Adrenal gland (tissue), 12 donors: ENCODE results near the gene MAGI2. TPM values are rescaled to one million over a fixed set of nuclear protein-coding genes. Genes with fewer than 3 reads are reported as not detected.

Experiments
- DNase-seq, 7 donors: peaks; one replicate each; pipeline ENCODE4 v3.0.0-alpha.2; 2019 to 2020
- H3K27ac ChIP-seq, 5 donors: fragments of 200-600 bp; sonication (generic) in 4 of 5; 1 replicate in 3 of 5; 2 replicates in 2 of 5; pipeline versions ENCODE4 v1.5.1 to v1.8.0; 2016 to 2020; ENCODE audit warnings: mild to moderate bottlenecking in 1 of 5
- H3K27me3 ChIP-seq: fragments of 200-600 bp; 2 replicates; pipeline ENCODE4 v1.8.0; 2021
- H3K36me3 ChIP-seq, 2 donors: fragments of 200-600 bp; replicated peaks in 1 of 2; 1 replicate in 1 of 2; 2 replicates in 1 of 2; pipeline versions ENCODE4 v1.5.1 to v1.8.0; 2018 to 2022
- H3K4me1 ChIP-seq, 2 donors: fragments of 200-600 bp; replicated peaks in 1 of 2; 1 replicate in 1 of 2; 2 replicates in 1 of 2; pipeline versions ENCODE4 v1.5.1 to v1.8.0; 2018 to 2021
- H3K4me3 ChIP-seq, 4 donors: fragments of 200-600 bp; sonication (generic) in 3 of 4; one replicate each; pipeline ENCODE4 v1.5.1; 2016 to 2018
- H3K9me3 ChIP-seq, 3 donors: fragments of 200-600 bp; sonication (generic) in 1 of 3; replicated peaks in 1 of 3; 1 replicate in 2 of 3; 2 replicates in 1 of 3; pipeline versions ENCODE4 v1.5.1 to v1.8.0; 2016 to 2021
- POLR2A ChIP-seq, 2 donors: fragments of 450-650 bp; IDR thresholded peaks; one replicate each; pipeline ENCODE4 v1.6.1; 2017; ENCODE audit warnings: antibody characterized with exemption in 2 of 2, mild to moderate bottlenecking in 2 of 2, moderate library complexity in 1 of 2
- WGBS, 4 donors: extraction: QIAGEN DNeasy Blood & Tissue Kit in 2 of 4; methylation state at CpG; one replicate each; pipeline versions ENCODE4 v1.1.5 to v1.1.7; 2013 to 2017; 5-methylcytosine and 5-hydroxymethylcytosine counted together
- intact Hi-C, 2 donors: fragments of 100-400 bp; cut with DNase I; formaldehyde crosslinking; loops; one replicate each; pipeline versions ENCODE4 v1.14.1 to v1.15.0; 2022 to 2023
- polyA plus RNA-seq, 3 donors: library from polyadenylated mRNA; stranded (reverse); fragments of 200-250 nt in 2 of 3; fragments of 350-450 nt in 1 of 3; fragmentation: Illumina TruSeq in 1 of 3; extraction: RNeasy Lipid Tissue Mini Kit (QIAGEN cat#74804) in 1 of 3; gene quantifications; one replicate each; pipeline ENCODE4 v1.2.3, GENCODE V29; 2013 to 2014
- total RNA-seq, 9 donors: library from RNA; depleted of rRNA in 4 of 9; stranded (reverse); fragments of >200 nt in 4 of 9; fragments of 120-200 nt in 1 of 9; fragmentation: NEBNext Ultra II Directional in 1 of 9; extraction: Animal tissue kit (Norgen Biotek cat#: 25700) in 1 of 9; gene quantifications; one replicate each; pipeline versions ENCODE4 v1.1.0 to v1.2.4, GENCODE V29; 2013 to 2023
- TF ChIP-seq, protein P1 (sequence below), 6 experiments: fragments of 450-650 bp in 4 of 6; fragments of 200-600 bp in 2 of 6; sonication (generic) in 1 of 6; IDR thresholded peaks; 1 replicate in 5 of 6; 2 replicates in 1 of 6; pipeline versions ENCODE4 v1.5.1 to v1.8.0; 2016 to 2021; ENCODE audit warnings: antibody characterized with exemption in 6 of 6, mild to moderate bottlenecking in 2 of 6, moderate library complexity in 1 of 6
- donor health status: healthy with polysubstance abuse.
- donor health status: Bipolar disorder and iron deficiency.
- donor health status: DM: yes; HTN: yes; CAD: no.
- donor health status: DM: no; HTN: no; CAD: no.
- donor health status: DM: no; HTN: no; CAD: no.
- donor health status: DM: yes; HTN: yes; CAD: no.

The MAGI2 gene
- total and polyA plus RNA-seq, 12 donors: 3.2 to 37.1 (median 17.1) TPM

DNA sequence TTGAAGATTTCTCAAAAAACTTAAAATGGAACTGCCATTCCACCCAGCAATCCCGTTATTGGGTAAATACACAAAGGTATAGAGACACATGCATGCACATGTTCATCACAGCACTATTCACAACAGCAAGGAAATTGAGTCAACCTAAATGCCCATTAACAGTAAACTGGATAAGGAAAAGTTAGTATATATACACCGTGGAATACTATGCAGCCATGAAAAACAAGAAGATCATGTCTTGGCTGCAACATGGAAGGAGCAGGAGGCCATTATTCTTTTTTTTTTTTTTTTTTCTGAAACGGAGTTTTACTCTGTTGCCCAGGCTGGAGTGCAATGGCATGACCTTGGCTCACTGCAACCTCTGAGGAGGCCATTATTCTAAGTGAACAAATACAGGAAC, 749.0 kb downstream of the MAGI2 start:
- no peaks in the 10 kb centered on the region for H3K9me3 ChIP-seq
- H3K27me3 ChIP-seq: no peaks in the 10 kb centered on the region
- TF ChIP-seq POLR2A (IDR thresholded peaks at IDR 0.05): no peak
- TF ChIP-seq, protein P1, sequence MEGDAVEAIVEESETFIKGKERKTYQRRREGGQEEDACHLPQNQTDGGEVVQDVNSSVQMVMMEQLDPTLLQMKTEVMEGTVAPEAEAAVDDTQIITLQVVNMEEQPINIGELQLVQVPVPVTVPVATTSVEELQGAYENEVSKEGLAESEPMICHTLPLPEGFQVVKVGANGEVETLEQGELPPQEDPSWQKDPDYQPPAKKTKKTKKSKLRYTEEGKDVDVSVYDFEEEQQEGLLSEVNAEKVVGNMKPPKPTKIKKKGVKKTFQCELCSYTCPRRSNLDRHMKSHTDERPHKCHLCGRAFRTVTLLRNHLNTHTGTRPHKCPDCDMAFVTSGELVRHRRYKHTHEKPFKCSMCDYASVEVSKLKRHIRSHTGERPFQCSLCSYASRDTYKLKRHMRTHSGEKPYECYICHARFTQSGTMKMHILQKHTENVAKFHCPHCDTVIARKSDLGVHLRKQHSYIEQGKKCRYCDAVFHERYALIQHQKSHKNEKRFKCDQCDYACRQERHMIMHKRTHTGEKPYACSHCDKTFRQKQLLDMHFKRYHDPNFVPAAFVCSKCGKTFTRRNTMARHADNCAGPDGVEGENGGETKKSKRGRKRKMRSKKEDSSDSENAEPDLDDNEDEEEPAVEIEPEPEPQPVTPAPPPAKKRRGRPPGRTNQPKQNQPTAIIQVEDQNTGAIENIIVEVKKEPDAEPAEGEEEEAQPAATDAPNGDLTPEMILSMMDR (IDR thresholded peaks at IDR 0.05): no peak
- no peaks in the 10 kb centered on the region for H3K4me1 ChIP-seq
- 75 to 84% (median 80%) methylated on average over 3 of the region's 3 CpGs for WGBS, 4 donors
- no peak overlapping the region for H3K27ac ChIP-seq
- no peaks in the 10 kb centered on the region for H3K36me3 ChIP-seq
- DNase-seq: no peak
- intact Hi-C loops: no loop called here
- H3K4me3 ChIP-seq: no peak overlapping the region

DNA sequence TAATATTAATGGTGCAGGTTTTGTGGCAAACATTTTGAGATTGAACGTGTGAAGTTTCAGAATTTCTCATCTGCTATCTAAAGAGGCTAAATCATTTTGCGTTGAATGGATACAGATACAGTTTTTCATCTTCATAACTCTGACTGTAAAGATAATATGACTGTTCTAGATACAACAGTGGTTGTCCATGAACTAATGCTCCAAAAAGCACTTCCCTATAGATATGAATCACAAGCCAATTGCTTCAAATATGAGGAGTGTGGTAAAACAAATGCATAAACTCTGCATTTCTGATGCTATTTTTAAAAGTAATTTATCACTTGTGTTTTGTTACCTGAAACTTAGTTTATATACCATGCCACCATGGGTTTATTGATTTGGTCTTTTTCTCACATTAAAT, 750.1 kb downstream of the MAGI2 start:
- Histone ChIP-seq H3K4me3 (no peak overlapping the region), H3K27me3 (no peaks in the 10 kb centered on the region), H3K9me3 (no peaks in the 10 kb centered on the region), H3K4me1 (no peaks in the 10 kb centered on the region), H3K36me3 (no peaks in the 10 kb centered on the region), H3K27ac (no peak overlapping the region)
- DNase-seq: no peak
- TF ChIP-seq POLR2A (IDR thresholded peaks at IDR 0.05): no peak
- TF ChIP-seq, protein P1 (IDR thresholded peaks at IDR 0.05): no peak
- intact Hi-C loops: no loop called here
- WGBS, 4 donors: 75 to 83% (median 79%) methylated on average over 2 of the region's 2 CpGs

DNA sequence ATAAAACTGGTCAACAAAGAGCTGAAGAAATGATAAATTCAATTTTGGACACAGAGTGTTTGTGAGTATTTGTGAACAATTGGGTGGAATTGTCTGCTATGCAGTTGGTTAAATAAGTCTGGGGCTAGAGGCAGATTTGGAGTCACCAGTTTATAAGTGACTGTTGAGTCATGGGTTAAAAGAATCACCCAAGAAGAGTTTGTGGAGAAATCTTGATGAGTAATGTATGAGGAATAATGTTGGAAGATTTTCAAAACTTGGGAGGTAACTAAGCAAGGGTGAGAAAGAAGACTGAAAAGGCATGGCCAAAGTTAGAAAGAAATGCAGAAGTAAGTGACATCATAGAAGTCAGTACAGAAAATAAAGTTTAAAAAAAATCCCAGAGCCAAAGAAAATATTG, 750.7 kb downstream of the MAGI2 start:
- Histone ChIP-seq H3K27ac (no peak overlapping the region), H3K36me3 (no peaks in the 10 kb centered on the region), H3K27me3 (no peaks in the 10 kb centered on the region), H3K4me3 (no peak overlapping the region), H3K4me1 (no peaks in the 10 kb centered on the region), H3K9me3 (no peaks in the 10 kb centered on the region)
- intact Hi-C loops: no loop called here
- DNase-seq: no peak
- TF ChIP-seq, protein P1 (IDR thresholded peaks at IDR 0.05): no peak
- no peak for TF ChIP-seq POLR2A (IDR thresholded peaks at IDR 0.05)

DNA sequence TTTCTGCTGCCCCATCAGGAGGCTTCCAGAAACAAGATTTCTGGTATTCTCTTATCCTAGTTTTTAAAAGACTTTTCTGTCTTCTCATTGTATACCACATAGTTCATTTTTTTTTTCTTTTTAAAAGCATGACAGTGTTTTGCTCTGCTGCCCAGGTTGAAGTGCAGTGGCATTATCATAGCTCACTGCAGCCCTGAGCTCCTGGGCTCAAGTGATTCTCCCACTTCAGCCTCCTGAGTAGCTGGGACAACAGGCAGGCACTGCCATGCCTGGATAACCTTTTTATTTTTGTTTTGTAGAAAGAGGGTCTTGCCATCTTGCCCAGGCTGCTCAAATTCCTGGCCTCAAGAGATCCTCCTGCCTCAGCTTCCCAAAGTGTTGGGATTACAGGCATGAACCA, 757.6 kb downstream of the MAGI2 start:
- Histone ChIP-seq H3K4me1 (no peaks in the 10 kb centered on the region), H3K27me3 (no peaks in the 10 kb centered on the region), H3K27ac (no peak overlapping the region), H3K9me3 (no peaks in the 10 kb centered on the region), H3K36me3 (no peaks in the 10 kb centered on the region), H3K4me3 (no peak overlapping the region)
- no peak for DNase-seq
- TF ChIP-seq, protein P1 (IDR thresholded peaks at IDR 0.05): no peak
- TF ChIP-seq POLR2A (IDR thresholded peaks at IDR 0.05): no peak
- intact Hi-C loops: loop anchor here in 1 of 2 donors (5.0 kb wide), 1 partner anchor 84 kb away; no protein-coding TSS in a partner anchor
